Neural progenitor cell (in vitro differentiated cells): ENCODE measurements around the gene CDH23. TPM values are rescaled to one million over a fixed set of nuclear protein-coding genes. Genes with fewer than 3 reads are reported as not detected.

ENCODE experiments used
- DNase-seq: peaks from one replicate; pipeline ENCODE4 v3.0.0-alpha.2; 2016; ENCODE audit warnings: low spot score
- H2AFZ ChIP-seq: fragments of 200-600 bp; sonication (generic); replicated peaks from 2 replicates; pipeline ENCODE4 v1.6.1; 2016; ENCODE audit warnings: antibody characterized with exemption
- H3F3A ChIP-seq: fragments of 200-600 bp; sonication (generic); 2 replicates; pipeline ENCODE4 v1.6.1; 2016; ENCODE audit warnings: antibody characterized with exemption, low read depth
- H3K27ac ChIP-seq: fragments of 200-600 bp; sonication (generic); 2 replicates; pipeline ENCODE4 v1.5.1; 2016; ENCODE audit warnings: mild to moderate bottlenecking
- H3K27me3 ChIP-seq: fragments of 200-600 bp; sonication (generic); 2 replicates; pipeline ENCODE4 v1.6.1; 2016; ENCODE audit warnings: mild to moderate bottlenecking, moderate library complexity
- H3K36me3 ChIP-seq: fragments of 200-600 bp; sonication (generic); 2 replicates; pipeline ENCODE4 v1.5.1; 2016
- H3K4me1 ChIP-seq: fragments of 200-600 bp; sonication (generic); 2 replicates; pipeline ENCODE4 v1.6.1; 2016; ENCODE audit warnings: mixed run types
- H3K4me2 ChIP-seq: fragments of 200-600 bp; sonication (generic); 2 replicates; pipeline ENCODE4 v1.6.1; 2016
- H3K4me3 ChIP-seq: fragments of 200-600 bp; sonication (generic); 2 replicates; pipeline ENCODE4 v1.5.1; 2016
- H3K79me2 ChIP-seq: fragments of 200-600 bp; sonication (generic); 2 replicates; pipeline ENCODE4 v1.6.1; 2016; ENCODE audit warnings: low read depth
- H3K9ac ChIP-seq: fragments of 200-600 bp; sonication (generic); 2 replicates; pipeline ENCODE4 v1.6.1; 2016
- H3K9me3 ChIP-seq: fragments of 200-600 bp; sonication (generic); 2 replicates; pipeline ENCODE4 v1.5.1; 2016; ENCODE audit warnings: low read depth
- H4K20me1 ChIP-seq: fragments of 200-600 bp; sonication (generic); 2 replicates; pipeline ENCODE4 v1.6.1; 2016; ENCODE audit warnings: low read depth
- H3K27ac Mint-ChIP-seq: 3 replicates; pipeline ENCODE4 v1.8.0; 2021; ENCODE audit warnings: mixed read lengths
- H3K27me3 Mint-ChIP-seq: 2 replicates; pipeline ENCODE4 v1.8.0; 2022; ENCODE audit warnings: low read depth, mild to moderate bottlenecking, inconsistent platforms, moderate library complexity, mixed read lengths; ENCODE audit not compliant: insufficient read depth
- H3K36me3 Mint-ChIP-seq: 3 replicates; pipeline ENCODE4 v1.8.0; 2021; ENCODE audit warnings: mixed read lengths
- H3K4me1 Mint-ChIP-seq: 3 replicates; pipeline ENCODE4 v1.8.0; 2021; ENCODE audit warnings: mixed read lengths
- H3K4me3 Mint-ChIP-seq: 3 replicates; pipeline ENCODE4 v1.8.0; 2021; ENCODE audit warnings: mild to moderate bottlenecking, moderate library complexity, mixed read lengths
- H3K9me3 Mint-ChIP-seq: 3 replicates; pipeline ENCODE4 v1.8.0; 2020; ENCODE audit warnings: mixed read lengths
- EZH2 ChIP-seq: fragments of 200-600 bp; sonication (generic); IDR thresholded peaks from 2 replicates; pipeline ENCODE4 v1.6.1; 2017; ENCODE audit warnings: antibody characterized with exemption, mild to moderate bottlenecking, moderate library complexity
- EZH2phosphoT487 ChIP-seq: fragments of 200-600 bp; sonication (generic); IDR thresholded peaks from 2 replicates; pipeline ENCODE4 v1.6.1; 2017; ENCODE audit warnings: antibody characterized with exemption
- total RNA-seq: library from RNA; depleted of rRNA; stranded (reverse); fragments of >200 nt; gene quantifications from 2 replicates; pipeline ENCODE4 v1.2.3, GENCODE V29; 2015; ENCODE audit warnings: low replicate concordance
- TF ChIP-seq, protein P1 (sequence below): fragments of 200-600 bp; sonication (generic); IDR thresholded peaks from 2 replicates; pipeline ENCODE4 v1.5.1; 2017; ENCODE audit warnings: antibody characterized with exemption, mild to moderate bottlenecking

Gene CDH23
- total RNA-seq, 1 donor from 2014 or later: 5.9 TPM

GRCh38 chr10:71554671-71555070 is 158.0 kb downstream of the CDH23 start:
- H3K4me3 Mint-ChIP-seq: no peak overlapping the region

GRCh38 chr10:71555087-71555723 is 158.5 kb downstream of the CDH23 start:
- no peak overlapping the region for H3K4me3 ChIP-seq
- no peaks in the 10 kb centered on the region for H3F3A ChIP-seq
- H3K27ac Mint-ChIP-seq: no peak overlapping the region
- DNase-seq: no peak
- H3K4me2 ChIP-seq: no peak overlapping the region
- H3K36me3 Mint-ChIP-seq: no peaks in the 10 kb centered on the region
- no peak overlapping the region for H3K27ac ChIP-seq
- H3K79me2 ChIP-seq: no peaks in the 10 kb centered on the region
- H3K9me3 Mint-ChIP-seq: no peaks in the 10 kb centered on the region
- H3K9me3 ChIP-seq: no peaks in the 10 kb centered on the region
- no peak overlapping the region for H3K4me3 Mint-ChIP-seq
- no peak overlapping the region for H2AFZ ChIP-seq
- TF ChIP-seq, protein P1, sequence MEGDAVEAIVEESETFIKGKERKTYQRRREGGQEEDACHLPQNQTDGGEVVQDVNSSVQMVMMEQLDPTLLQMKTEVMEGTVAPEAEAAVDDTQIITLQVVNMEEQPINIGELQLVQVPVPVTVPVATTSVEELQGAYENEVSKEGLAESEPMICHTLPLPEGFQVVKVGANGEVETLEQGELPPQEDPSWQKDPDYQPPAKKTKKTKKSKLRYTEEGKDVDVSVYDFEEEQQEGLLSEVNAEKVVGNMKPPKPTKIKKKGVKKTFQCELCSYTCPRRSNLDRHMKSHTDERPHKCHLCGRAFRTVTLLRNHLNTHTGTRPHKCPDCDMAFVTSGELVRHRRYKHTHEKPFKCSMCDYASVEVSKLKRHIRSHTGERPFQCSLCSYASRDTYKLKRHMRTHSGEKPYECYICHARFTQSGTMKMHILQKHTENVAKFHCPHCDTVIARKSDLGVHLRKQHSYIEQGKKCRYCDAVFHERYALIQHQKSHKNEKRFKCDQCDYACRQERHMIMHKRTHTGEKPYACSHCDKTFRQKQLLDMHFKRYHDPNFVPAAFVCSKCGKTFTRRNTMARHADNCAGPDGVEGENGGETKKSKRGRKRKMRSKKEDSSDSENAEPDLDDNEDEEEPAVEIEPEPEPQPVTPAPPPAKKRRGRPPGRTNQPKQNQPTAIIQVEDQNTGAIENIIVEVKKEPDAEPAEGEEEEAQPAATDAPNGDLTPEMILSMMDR: no peak
- no peak for TF ChIP-seq EZH2
- no peak for TF ChIP-seq EZH2phosphoT487
- no peaks in the 10 kb centered on the region for H4K20me1 ChIP-seq
- H3K27me3 Mint-ChIP-seq: peaks cover 7% of the 10 kb centered on the region
- H3K27me3 ChIP-seq: no peaks in the 10 kb centered on the region
- peaks cover 15% of the 10 kb centered on the region for H3K4me1 ChIP-seq
- peaks cover 20% of the 10 kb centered on the region for H3K4me1 Mint-ChIP-seq
- H3K36me3 ChIP-seq: no peaks in the 10 kb centered on the region
- H3K9ac ChIP-seq: no peak overlapping the region

More at GRCh38 chr10:71554671-71555070, 158.0 kb downstream of the CDH23 start:
- no peaks in the 10 kb centered on the region for H3K36me3 Mint-ChIP-seq
- H3K27ac Mint-ChIP-seq: no peak overlapping the region
- Histone ChIP-seq H3K9ac (no peak overlapping the region), H3K4me1 (peaks cover 15% of the 10 kb centered on the region), H3F3A (no peaks in the 10 kb centered on the region), H3K36me3 (no peaks in the 10 kb centered on the region), H3K9me3 (no peaks in the 10 kb centered on the region), H3K27me3 (no peaks in the 10 kb centered on the region), H2AFZ (no peak overlapping the region), H3K4me3 (no peak overlapping the region), H3K79me2 (no peaks in the 10 kb centered on the region), H3K4me2 (no peak overlapping the region), H3K27ac (no peak overlapping the region), H4K20me1 (no peaks in the 10 kb centered on the region)
- peaks cover 22% of the 10 kb centered on the region for H3K4me1 Mint-ChIP-seq
- TF ChIP-seq EZH2phosphoT487 (no peak), EZH2 (no peak)
- TF ChIP-seq, protein P1: no peak
- no peak for DNase-seq
- peaks cover 7% of the 10 kb centered on the region for H3K27me3 Mint-ChIP-seq
- H3K9me3 Mint-ChIP-seq: no peaks in the 10 kb centered on the region

- Mint-ChIP-seq H3K4me3 (no peak overlapping the region), H3K27me3 (peaks cover 7% of the 10 kb centered on the region), H3K4me1 (peaks cover 16% of the 10 kb centered on the region), H3K36me3 (no peaks in the 10 kb centered on the region), H3K27ac (no peak overlapping the region), H3K9me3 (no peaks in the 10 kb centered on the region)
- H3K9me3 ChIP-seq: no peaks in the 10 kb centered on the region
- no peaks in the 10 kb centered on the region for H3K27me3 ChIP-seq
- H3K4me3 ChIP-seq: no peak overlapping the region
- H2AFZ ChIP-seq: no peak overlapping the region
- DNase-seq: no peak
- no peaks in the 10 kb centered on the region for H3F3A ChIP-seq
- no peaks in the 10 kb centered on the region for H3K79me2 ChIP-seq
- no peak overlapping the region for H3K9ac ChIP-seq
- H3K36me3 ChIP-seq: no peaks in the 10 kb centered on the region
- H3K4me1 ChIP-seq: peaks cover 15% of the 10 kb centered on the region
- no peak overlapping the region for H3K27ac ChIP-seq
- no peak overlapping the region for H3K4me2 ChIP-seq
- H4K20me1 ChIP-seq: no peaks in the 10 kb centered on the region
- TF ChIP-seq, protein P1: no peak
- no peak for TF ChIP-seq EZH2phosphoT487
- no peak for TF ChIP-seq EZH2
Observed at GRCh38 chr10:71555724-71556119, 159.0 kb downstream of the CDH23 start.
